HEK293 (cell line): ENCODE measurements around the gene TM2D1.

Source experiments
- CTCF ChIA-PET: fragments of 350-600 bp; formaldehyde crosslinking; extraction: SDS; loops from one replicate; lab custom pipeline; 2021; ENCODE audit warnings: antibody characterized with exemption; lab: Yijun Ruan, JAX
- POLR2A ChIA-PET: fragments of 300-600 bp; formaldehyde crosslinking; extraction: SDS; loops from one replicate; lab custom pipeline; 2020; ENCODE audit warnings: antibody characterized with exemption, inconsistent platforms; lab: Yijun Ruan, JAX
- H3K27ac ChIP-seq: fragments of 200-500 bp; sonication (Bioruptor generic); 2 replicates; pipeline ENCODE4 v1.5.1; 2014; ENCODE audit warnings: low read depth, low read length, control low read depth, inconsistent platforms; ENCODE audit errors: extremely low read depth
- H3K36me3 ChIP-seq, 2 experiments: fragments of 200-500 bp in 1 of 2; sonication (Bioruptor generic) in 1 of 2; 1 replicate in 1 of 2; 2 replicates in 1 of 2; pipeline ENCODE4 v1.5.1; 2014 to 2017; ENCODE audit warnings: inconsistent platforms in 2 of 2, low read length in 2 of 2; ENCODE audit not compliant: control insufficient read depth in 2 of 2, insufficient read depth in 1 of 2
- H3K4me1 ChIP-seq: fragments of 200-500 bp; sonication (Bioruptor generic); 2 replicates; pipeline ENCODE4 v1.5.1; 2014; ENCODE audit warnings: mild to moderate bottlenecking, low read length, inconsistent platforms; ENCODE audit not compliant: control insufficient read depth, insufficient read depth
- H3K4me3 ChIP-seq: 2 replicates; pipeline ENCODE4 v1.5.1; 2011; ENCODE audit warnings: low read depth, mild to moderate bottlenecking, control low read depth, low read length, moderate library complexity
- H3K9me3 ChIP-seq: fragments of 200-500 bp; sonication (Bioruptor generic); 2 replicates; pipeline ENCODE4 v1.5.1; 2014; ENCODE audit warnings: low read depth, low read length, inconsistent platforms; ENCODE audit not compliant: control insufficient read depth, insufficient read depth
- MYNN ChIP-seq: fragments of 450-650 bp; formaldehyde crosslinking; IDR thresholded peaks from 2 replicates; pipeline ENCODE4 v1.5.1; 2016; ENCODE audit warnings: missing biosample characterization, missing genetic modification characterization, borderline replicate concordance
- SCRT2 ChIP-seq: fragments of 450-650 bp; formaldehyde crosslinking; IDR thresholded peaks from 2 replicates; pipeline ENCODE4 v1.5.1; 2016; ENCODE audit warnings: missing biosample characterization, missing genetic modification characterization
- SP7 ChIP-seq: fragments of 450-650 bp; formaldehyde crosslinking; IDR thresholded peaks from 2 replicates; pipeline ENCODE4 v1.5.1; 2016; ENCODE audit warnings: missing biosample characterization, missing genetic modification characterization
- WT1 ChIP-seq: fragments of 450-650 bp; formaldehyde crosslinking; IDR thresholded peaks from 2 replicates; pipeline ENCODE4 v1.5.1; 2016; ENCODE audit warnings: missing biosample characterization, missing genetic modification characterization
- ZBTB49 ChIP-seq: fragments of 450-650 bp; formaldehyde crosslinking; IDR thresholded peaks from 2 replicates; pipeline ENCODE4 v1.5.1; 2016; ENCODE audit warnings: missing biosample characterization, missing genetic modification characterization, low read depth
- ZBTB6 ChIP-seq: fragments of 450-650 bp; formaldehyde crosslinking; IDR thresholded peaks from 2 replicates; pipeline ENCODE4 v1.5.1; 2017; ENCODE audit warnings: missing biosample characterization, missing genetic modification characterization
- ZFP3 ChIP-seq: fragments of 450-650 bp; formaldehyde crosslinking; IDR thresholded peaks from 2 replicates; pipeline ENCODE4 v1.5.1; 2016; ENCODE audit warnings: low read depth, missing biosample characterization, missing genetic modification characterization
- ZFP37 ChIP-seq: fragments of 450-650 bp; formaldehyde crosslinking; IDR thresholded peaks from 2 replicates; pipeline ENCODE4 v1.5.1; 2016; ENCODE audit warnings: missing biosample characterization, missing genetic modification characterization
- ZNF121 ChIP-seq: fragments of 450-650 bp; formaldehyde crosslinking; IDR thresholded peaks from 2 replicates; pipeline ENCODE4 v1.5.1; 2016; ENCODE audit warnings: missing biosample characterization, missing genetic modification characterization
- ZNF133 ChIP-seq: fragments of 450-650 bp; formaldehyde crosslinking; IDR thresholded peaks from 2 replicates; pipeline ENCODE4 v1.5.1; 2016; ENCODE audit warnings: missing biosample characterization, missing genetic modification characterization
- ZNF146 ChIP-seq: fragments of 450-650 bp; formaldehyde crosslinking; IDR thresholded peaks from 2 replicates; pipeline ENCODE4 v1.5.1; 2016; ENCODE audit warnings: missing biosample characterization, missing genetic modification characterization
- ZNF157 ChIP-seq: fragments of 450-650 bp; formaldehyde crosslinking; IDR thresholded peaks from 2 replicates; pipeline ENCODE4 v1.5.1; 2016; ENCODE audit warnings: missing biosample characterization, missing genetic modification characterization
- ZNF2 ChIP-seq: fragments of 450-650 bp; formaldehyde crosslinking; IDR thresholded peaks from 2 replicates; pipeline ENCODE4 v1.5.1; 2016; ENCODE audit warnings: missing biosample characterization, missing genetic modification characterization
- ZNF266 ChIP-seq: fragments of 450-650 bp; formaldehyde crosslinking; IDR thresholded peaks from 2 replicates; pipeline ENCODE4 v1.5.1; 2016; ENCODE audit warnings: missing biosample characterization, missing genetic modification characterization, low read depth
- ZNF274 ChIP-seq, 2 experiments: fragments of 200-500 bp in 1 of 2; fragments of 450-650 bp in 1 of 2; sonication (Bioruptor generic) in 1 of 2; formaldehyde crosslinking in 1 of 2; IDR thresholded peaks; 2 replicates each; pipeline versions ENCODE4 v1.5.1 to v1.6.1; 2014 to 2016; ENCODE audit warnings: borderline replicate concordance in 1 of 2, inconsistent platforms in 1 of 2, low read length in 1 of 2, missing biosample characterization in 1 of 2, missing genetic modification characterization in 1 of 2
- ZNF324 ChIP-seq: fragments of 450-650 bp; formaldehyde crosslinking; IDR thresholded peaks from 2 replicates; pipeline ENCODE4 v1.5.1; 2016; ENCODE audit warnings: missing biosample characterization, missing genetic modification characterization
- ZNF354C ChIP-seq: fragments of 450-650 bp; formaldehyde crosslinking; IDR thresholded peaks from 2 replicates; pipeline ENCODE4 v1.5.1; 2016; ENCODE audit warnings: missing biosample characterization, missing genetic modification characterization, low read depth, borderline replicate concordance
- ZNF362 ChIP-seq: fragments of 450-650 bp; formaldehyde crosslinking; IDR thresholded peaks from 2 replicates; pipeline ENCODE4 v1.5.1; 2016; ENCODE audit warnings: missing biosample characterization, missing genetic modification characterization
- ZNF433 ChIP-seq: fragments of 450-650 bp; formaldehyde crosslinking; IDR thresholded peaks from 2 replicates; pipeline ENCODE4 v1.5.1; 2016; ENCODE audit warnings: missing biosample characterization, missing genetic modification characterization, low read depth
- ZNF530 ChIP-seq: fragments of 450-650 bp; formaldehyde crosslinking; IDR thresholded peaks from 2 replicates; pipeline ENCODE4 v1.5.1; 2016; ENCODE audit warnings: low read depth, missing biosample characterization, missing genetic modification characterization
- ZNF555 ChIP-seq: fragments of 450-650 bp; formaldehyde crosslinking; conservative IDR thresholded peaks from 2 replicates; pipeline ENCODE4 v1.5.1; 2017; ENCODE audit warnings: missing biosample characterization, mild to moderate bottlenecking, missing genetic modification characterization, inconsistent platforms
- ZNF624 ChIP-seq: fragments of 450-650 bp; formaldehyde crosslinking; IDR thresholded peaks from 2 replicates; pipeline ENCODE4 v1.5.1; 2017; ENCODE audit warnings: missing biosample characterization, missing genetic modification characterization
- ZNF658 ChIP-seq: fragments of 450-650 bp; formaldehyde crosslinking; IDR thresholded peaks from 2 replicates; pipeline ENCODE4; 2016; ENCODE audit warnings: missing biosample characterization, missing genetic modification characterization
- ZSCAN30 ChIP-seq: fragments of 450-650 bp; IDR thresholded peaks from 2 replicates; pipeline ENCODE4 v1.5.1; 2018; ENCODE audit warnings: missing biosample characterization, mild to moderate bottlenecking, missing genetic modification characterization, moderate library complexity

TM2D1 gene

GRCh38 chr1:61752921-61753389 is 28.0 kb upstream of the TM2D1 start:
- Histone ChIP-seq H3K36me3 (no peaks in the 10 kb centered on the region; a peak in 1 of 3 replicates), H3K9me3 (no peaks in the 10 kb centered on the region), H3K27ac (no peak overlapping the region), H3K4me1 (no peaks in the 10 kb centered on the region), H3K4me3 (no peak overlapping the region)
- CTCF ChIA-PET: no interaction called here
- POLR2A ChIA-PET: no interaction called here
- TF ChIP-seq ZNF362 (tag by site-specific recombination) (no peak), SP7 (tag by site-specific recombination) (no peak), ZNF157 (tag by site-specific recombination) (no peak), ZBTB6 (tag by site-specific recombination) (no peak), ZFP3 (tag by site-specific recombination) (no peak), ZNF266 (tag by site-specific recombination) (no peak), WT1 (no peak), ZNF2 (tag by site-specific recombination) (no peak), ZNF433 (tag by site-specific recombination) (no peak), ZBTB49 (tag by site-specific recombination) (no peak), ZNF530 (tag by site-specific recombination) (no peak), ZNF354C (tag by site-specific recombination) (no peak), ZNF658 (no peak), ZNF324 (no peak), SCRT2 (tag by site-specific recombination) (no peak)

GRCh38 chr1:61749574-61749973 is 24.6 kb upstream of the TM2D1 start:
- TF ChIP-seq ZSCAN30 (tag by site-specific recombination) (no peak), ZNF121 (tag by site-specific recombination) (peak; percentile 84), ZNF274 (IDR thresholded peaks at IDR 0.05; ENCODE audit: low read length) (no peak), ZNF274 (tag by site-specific recombination; IDR thresholded peaks at IDR 0.05; ENCODE audit: borderline replicate concordance) (no peak), ZNF530 (tag by site-specific recombination) (no peak)
- TF ChIP-seq, all 188 proteins: peak for 1
- Histone ChIP-seq H3K36me3 (no peaks in the 10 kb centered on the region), H3K4me1 (no peaks in the 10 kb centered on the region), H3K9me3 (no peaks in the 10 kb centered on the region), H3K27ac (no peak overlapping the region), H3K4me3 (no peak overlapping the region)
- CTCF ChIA-PET: no interaction called here
- POLR2A ChIA-PET: no interaction called here

GRCh38 chr1:61748566-61748965 is 23.6 kb upstream of the TM2D1 start:
- H3K4me3 ChIP-seq: no peak overlapping the region
- POLR2A ChIA-PET: no interaction called here
- TF ChIP-seq ZNF624 (no peak), SCRT2 (tag by site-specific recombination) (no peak), MYNN (no peak), ZFP37 (no peak), ZNF133 (tag by site-specific recombination) (no peak), ZNF555 (tag by site-specific recombination) (no peak), ZNF146 (tag by site-specific recombination) (no peak)
- no peak overlapping the region for H3K27ac ChIP-seq
- CTCF ChIA-PET: interaction anchor here (0.6 kb wide), 1 partner anchor 38 kb away, joined by 3 read pairs; no protein-coding TSS in a partner anchor
- H3K9me3 ChIP-seq: no peaks in the 10 kb centered on the region
- H3K36me3 ChIP-seq: no peaks in the 10 kb centered on the region
- H3K4me1 ChIP-seq: peaks cover 3% of the 10 kb centered on the region; the same call in 1 of the 2 replicates
